COLO829 (cell line): ENCODE measurements around the gene DHRS4L2.
"Not testable (repeated sequence)": the region's sequence is repeated elsewhere in the genome, so short reads cannot be mapped to it uniquely, and the experiment has no call there.

ENCODE experiments used
- DNase-seq: peaks from one replicate; pipeline ENCODE4 v3.0.0; 2012; ENCODE audit warnings: low spot score

Gene DHRS4L2

DNA sequence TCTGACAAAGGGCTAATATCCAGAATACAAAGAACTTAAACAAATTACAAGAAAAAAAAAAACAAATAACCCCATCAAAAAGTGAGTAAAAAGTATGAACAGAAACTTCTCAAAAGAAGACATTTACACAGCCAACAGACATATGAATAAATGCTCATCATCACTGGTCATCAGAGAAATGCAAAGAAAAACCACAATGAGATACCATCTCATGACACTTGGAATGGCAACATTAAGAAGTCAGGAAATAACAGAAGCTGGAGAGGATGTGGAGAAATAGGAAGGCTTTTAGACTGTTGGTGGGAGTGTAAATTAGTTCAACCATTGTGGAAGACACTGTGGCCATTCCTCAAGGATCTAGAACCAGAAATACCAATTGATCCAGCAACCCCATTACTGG, 30.2 kb downstream of the DHRS4L2 start:
- DNase-seq: not testable (repeated sequence)

DNA sequence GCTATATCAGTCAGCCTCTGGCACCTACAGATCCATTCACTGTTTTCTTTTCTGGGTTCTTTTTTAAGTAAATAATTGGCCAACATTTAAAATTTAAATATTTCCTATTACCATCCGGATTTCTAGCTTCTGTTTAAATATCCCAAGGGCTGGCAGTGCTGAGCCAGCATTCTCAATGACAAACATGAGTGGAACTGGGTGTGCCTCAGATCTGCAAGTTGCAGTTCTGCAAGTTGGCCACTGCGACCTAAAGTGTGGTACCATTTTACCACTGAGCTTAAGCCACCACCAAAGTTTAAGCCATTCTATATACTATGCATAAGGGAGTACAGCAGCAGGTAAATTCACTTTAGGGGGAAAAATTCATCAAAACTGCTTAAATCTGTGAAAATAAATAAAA, 31.2 kb downstream of the DHRS4L2 start:
- DNase-seq: not testable (repeated sequence)

DNA sequence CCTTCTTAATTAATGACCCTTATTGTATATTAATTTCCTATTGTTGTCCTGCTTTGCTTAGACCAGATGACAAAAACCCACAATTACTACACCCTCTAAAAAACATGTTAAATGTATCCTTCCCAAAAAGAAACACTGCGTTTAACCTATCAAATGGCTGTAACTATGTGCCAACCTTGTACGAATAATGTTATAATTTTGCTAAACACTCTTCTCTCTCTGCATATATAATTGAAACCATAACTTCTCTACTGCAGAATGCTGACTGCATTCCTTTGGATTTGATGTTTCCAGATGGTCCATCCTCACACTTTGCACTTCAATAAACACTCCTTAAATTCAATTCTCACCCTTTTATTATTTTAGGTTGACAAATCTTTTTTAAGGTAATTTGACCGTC, 31.8 kb downstream of the DHRS4L2 start:
- DNase-seq: not testable (repeated sequence)

DNA sequence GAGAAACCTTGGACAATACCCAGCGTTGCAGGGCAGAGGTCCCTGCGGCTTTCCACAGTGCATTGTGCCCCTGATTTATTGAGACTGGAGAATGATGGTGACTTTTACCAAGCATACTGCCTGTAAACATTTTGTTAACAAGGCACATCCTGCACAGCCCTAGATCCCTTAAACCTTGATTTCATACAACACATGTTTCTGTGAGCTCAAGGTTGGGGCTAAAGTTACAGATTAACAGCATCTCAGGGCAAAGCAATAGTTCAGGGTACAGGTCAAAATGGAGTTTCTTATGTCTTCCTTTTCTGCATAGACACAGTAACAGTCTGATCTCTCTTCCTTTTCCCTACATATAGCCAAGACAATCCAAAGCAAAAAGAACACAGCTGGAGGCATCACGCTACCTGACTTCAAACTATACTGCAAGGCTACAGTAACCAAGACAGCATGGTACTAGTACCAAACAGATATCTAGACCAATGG, 36.2 kb downstream of the DHRS4L2 start:
- not testable (repeated sequence) for DNase-seq

DNA sequence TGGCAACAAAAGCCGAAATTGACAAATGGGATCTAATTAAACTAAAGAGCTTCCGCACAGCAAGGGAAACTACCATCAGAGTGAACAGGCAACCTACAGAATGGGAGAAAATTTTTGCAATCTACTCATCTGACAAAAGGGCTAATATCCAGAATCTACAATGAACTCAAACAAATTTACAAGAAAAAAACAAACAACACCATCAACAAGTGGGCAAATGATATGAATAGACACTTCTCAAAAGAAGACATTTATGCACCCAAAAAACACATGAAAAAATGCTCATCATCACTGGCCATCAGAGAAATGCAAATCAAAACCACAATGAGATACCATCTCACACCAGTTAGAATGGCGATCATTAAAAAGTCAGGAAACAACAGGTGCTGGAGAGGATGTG, 41.0 kb downstream of the DHRS4L2 start:
- not testable (repeated sequence) for DNase-seq

DNA sequence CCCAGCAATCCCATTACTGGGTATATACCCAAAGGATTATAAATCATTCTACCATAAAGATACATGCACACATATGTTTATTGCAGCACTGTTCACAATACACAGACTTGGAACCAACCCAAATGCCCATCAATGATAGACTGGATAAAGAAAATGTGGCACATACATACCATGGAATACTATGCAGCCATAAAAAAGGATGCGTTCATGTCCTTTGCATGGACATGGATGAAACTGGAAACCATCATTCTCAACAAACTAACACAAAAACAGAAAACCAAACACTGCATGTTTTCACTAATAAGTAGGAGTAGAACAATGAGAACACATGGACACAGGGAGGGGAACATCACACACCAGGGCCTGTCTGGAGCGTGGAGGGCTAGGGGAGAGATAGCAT, 42.6 kb downstream of the DHRS4L2 start:
- not testable (repeated sequence) for DNase-seq

DNA sequence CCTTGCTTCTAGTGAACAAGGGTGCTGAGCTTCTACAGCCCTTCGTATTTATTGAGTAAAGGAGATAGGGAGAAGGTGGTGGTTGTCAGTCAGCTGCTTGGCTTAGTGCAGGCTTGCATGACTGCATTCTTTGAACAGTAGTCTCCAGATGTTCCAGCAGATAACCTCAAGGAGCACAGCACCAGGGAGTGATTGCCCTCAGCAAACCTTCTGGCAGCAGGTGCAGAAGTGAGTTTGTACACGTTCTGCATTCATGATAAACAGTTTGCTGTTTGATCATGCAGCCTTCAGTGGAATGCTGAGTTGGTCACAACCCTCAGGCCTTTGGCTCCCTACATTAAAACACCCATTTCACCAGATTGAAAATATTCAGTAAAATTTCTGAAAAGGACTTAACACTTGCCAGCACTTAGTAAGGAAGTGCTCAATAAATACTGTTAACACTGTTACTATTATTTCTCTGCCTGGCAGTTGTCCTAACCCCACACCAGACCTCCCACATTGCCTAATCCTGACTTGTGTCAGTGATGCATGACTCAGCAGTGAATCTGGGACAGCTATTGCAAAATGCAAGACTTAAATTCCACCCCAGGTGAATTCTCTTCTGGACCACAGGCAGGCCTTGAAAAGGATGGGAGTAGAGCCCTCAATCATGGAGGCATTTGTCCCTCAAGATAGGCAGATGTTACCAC, 44.1 kb downstream of the DHRS4L2 start:
- DNase-seq: no peak

DNA sequence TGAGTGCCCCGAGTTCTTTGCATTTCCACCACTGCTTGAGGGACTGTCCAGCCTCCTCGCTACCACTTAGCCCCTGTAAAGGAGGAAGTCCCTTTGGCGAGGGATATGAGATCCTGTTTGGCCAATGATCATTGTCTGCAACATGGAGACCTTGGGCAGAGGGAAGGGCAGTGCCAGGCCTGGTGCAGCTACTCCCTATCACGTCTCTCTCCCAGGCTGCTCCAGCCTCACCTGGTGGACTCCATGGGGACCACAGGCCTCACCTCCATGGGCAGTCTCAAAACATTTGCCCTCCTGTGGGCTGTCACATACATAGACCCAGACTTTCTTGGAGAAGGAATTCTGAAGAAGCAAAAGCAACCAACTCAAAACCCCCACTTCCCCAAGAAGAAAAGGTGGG, 47.0 kb downstream of the DHRS4L2 start:
- not testable (repeated sequence) for DNase-seq

DNA sequence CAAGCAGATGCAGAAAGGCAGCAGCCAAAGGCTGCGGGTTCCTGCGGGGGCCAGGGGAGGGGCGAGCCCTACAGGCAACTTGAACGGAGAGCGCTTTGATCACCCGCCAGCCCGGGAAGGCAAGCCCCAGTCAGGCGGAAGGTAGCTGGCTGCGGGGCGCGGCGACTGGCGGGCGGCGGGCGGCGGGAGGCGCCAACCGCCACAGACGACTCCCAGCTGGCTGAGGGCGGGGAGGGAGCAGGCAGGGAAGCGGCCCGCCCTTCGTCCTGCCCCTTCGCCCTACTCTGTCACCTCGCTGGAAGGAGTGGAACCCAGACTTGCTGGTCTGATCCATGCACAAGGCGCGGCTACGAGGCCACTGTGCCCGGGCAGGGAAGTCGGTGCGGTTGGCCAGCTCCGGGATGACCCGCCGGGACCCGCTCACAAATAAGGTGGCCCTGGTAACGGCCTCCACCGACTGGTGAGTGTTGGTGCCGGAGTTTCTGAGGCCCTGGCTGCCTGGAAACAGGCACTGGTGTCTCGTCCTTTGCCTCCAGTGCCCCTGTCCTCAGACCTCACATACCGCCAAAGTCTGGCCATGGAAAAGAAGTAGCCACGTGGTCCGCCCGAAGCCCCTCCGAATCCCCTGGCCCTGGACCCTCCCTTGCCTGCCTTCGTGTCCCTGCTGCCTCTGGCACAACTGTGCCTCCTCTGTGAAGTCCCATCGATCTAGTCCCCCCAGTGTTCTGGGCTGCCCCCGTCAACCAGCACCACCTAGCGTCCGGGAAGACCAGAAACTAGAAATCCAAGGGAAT, 47.6 kb downstream of the DHRS4L2 start:
- DNase-seq: peak; percentile 66

DNA sequence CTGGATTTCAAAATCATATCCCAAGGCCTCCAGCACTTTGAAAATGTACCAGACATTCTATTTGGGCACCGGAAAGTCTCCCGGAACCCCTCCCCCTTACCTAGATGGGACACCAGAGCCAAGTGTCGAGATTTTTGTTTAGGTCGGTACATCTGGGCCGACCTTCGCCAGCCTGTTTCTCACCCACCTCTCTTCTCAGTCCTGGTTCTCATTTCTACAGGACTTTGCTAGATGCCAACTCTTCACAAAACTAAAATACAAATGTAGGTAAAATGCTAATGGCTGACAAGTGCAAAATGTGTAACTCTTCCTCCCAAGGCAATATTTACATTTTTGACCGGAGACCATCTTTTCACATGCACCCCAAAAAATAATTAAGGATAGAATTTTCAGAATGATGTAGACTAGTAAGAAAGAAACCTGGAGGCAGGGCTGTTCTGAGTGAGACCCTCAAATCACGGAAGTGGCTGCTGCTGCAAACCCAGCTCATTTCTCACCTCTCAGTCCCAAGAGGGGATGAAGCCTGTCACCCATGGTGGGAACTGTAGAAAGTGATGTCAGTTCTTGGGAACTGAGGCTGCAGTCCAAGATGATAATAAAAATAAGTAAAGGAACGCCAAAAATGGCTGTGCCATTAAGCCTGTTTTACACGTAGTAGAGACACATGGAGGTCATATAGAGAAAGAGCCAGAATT, 48.4 kb downstream of the DHRS4L2 start:
- not testable (repeated sequence) for DNase-seq

DNA sequence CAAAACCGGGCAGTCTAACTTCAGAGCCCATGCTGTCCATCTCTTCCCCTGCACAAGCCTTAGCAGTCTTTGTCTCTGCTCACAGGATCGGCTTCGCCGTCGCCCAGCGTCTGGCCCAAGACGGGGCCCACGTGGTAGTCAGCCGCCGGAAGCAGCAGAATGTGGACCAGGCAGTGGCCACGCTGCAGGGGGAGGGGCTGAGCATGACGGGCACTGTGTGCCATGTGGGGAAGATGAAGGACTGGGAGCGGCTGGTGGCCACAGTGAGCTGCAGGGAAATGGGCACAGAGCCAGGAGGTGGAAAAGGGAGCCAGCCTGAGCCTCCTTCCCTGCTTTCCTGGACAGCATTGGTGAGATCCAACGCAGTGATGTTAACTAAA, 48.9 kb downstream of the DHRS4L2 start:
- DNase-seq: no peak

DNA sequence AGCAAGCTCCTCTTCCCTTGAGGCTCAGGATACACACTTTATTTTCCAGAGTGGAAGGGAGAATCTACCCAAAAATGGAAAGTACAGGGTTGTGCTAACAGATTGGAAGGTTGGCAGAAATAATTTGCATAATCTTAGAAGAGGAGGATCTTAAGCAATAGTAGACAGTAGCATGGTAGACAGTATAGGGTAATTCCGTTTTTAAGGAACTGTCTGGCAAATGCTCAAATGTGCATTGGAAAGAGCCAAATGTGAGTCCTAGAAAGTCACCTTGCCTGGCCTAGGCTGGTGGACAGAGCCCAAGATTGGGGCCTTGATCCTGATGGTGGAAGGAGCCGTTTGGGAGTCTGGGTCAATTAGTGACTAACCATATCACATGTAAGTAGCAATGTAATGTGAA, 50.0 kb downstream of the DHRS4L2 start:
- DNase-seq: no peak

DNA sequence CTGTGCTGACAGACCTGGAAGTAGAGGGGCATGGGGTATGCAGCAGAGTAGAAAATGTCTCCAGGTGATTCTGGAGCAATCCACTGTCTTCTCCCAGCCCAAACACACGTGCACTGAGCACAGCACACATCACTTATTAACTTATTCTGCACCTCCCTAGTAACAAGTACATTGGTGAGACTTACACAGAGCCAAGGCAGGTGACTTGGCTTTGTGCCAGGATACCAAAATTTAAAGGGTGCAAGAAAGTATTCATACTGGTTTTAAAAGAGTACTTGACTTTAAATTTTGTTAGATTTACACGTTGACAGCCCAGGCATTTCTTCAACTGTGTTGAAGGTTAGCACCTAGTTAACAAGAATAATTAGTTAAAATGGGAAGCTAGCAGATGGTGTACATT, 52.0 kb downstream of the DHRS4L2 start:
- DNase-seq: no peak

DNA sequence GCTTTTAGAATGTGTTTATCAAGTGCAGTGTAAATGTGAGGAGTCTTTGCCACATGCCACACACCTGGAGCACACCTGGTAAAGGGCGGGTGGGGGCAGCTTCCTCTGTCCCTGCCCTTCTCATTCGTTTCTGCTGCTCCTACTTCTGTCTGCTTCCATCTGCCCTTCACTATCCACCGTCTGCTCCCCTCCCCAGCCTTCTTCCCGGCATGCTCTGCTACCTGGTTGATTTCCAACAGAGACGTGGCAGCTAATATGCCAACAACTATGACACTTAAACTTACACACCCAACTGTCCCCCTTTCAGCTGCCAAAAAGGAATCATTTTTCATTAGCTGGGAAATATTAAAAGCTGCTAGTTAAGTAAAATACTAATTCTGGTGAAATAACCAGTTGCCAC, 54.0 kb downstream of the DHRS4L2 start:
- no peak for DNase-seq

DNA sequence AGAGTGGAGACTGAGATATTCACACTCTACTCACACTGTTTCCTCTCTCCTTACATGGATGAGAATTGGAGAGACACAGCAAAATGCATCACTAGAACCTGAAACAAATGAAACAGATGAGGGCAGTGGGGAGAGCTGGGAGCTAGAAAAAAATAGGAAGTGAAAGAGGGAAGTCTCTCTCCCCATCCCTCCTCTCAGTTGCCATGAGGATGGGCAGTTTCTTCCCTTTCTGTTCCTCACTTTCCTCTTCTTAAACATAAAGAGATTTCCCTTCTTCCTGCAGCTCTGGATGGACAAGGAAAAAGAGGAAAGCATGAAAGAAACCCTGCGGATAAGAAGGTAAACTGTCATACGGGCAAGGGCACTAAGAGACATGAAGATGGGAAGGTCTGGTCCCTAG, 60.3 kb downstream of the DHRS4L2 start:
- DNase-seq: not testable (repeated sequence)

DNA sequence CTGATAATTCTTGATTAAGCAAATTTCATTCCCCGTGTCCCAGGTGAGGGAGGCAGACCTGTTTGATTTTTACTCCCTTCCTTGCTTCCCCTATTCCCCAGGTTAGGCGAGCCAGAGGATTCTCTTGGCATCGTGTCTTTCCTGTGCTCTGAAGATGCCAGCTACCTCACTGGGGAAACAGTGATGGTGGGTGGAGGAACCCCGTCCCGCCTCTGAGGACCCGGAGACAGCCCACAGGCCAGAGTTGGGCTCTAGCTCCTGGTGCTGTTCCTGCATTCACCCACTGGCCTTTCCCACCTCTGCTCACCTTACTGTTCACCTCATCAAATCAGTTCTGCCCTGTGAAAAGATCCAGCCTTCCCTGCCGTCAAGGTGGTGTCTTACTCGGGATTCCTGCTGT, 62.0 kb downstream of the DHRS4L2 start:
- not testable (repeated sequence) for DNase-seq

DNA sequence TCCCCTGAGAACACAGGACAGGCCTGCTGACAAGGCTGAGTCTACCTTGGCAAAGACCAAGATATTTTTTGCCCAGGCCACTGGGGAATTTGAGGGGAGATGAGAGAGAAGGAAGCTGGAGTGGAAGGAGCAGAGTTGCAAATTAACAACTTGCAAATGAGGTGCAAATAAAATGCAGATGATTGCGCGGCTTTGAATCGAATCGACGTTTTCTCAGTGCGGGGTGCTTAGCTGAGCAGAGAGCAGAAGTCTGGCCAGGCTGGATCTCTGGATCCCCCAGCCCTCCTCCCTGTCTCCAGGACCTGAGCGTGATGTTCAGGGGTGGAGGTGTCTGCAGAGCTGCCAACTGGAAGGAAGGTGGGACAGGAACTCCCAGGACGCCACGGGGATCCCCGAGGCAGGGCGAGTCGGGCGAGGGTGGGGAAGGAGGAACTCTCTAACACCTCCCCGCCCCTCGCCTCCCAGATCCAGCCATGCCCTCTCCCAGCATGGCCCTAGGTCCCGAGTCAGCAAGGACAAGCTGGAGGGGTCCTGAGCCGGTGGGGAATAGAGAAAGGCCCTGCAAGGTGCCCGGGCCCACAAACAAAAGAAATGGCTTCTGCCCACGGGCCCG, 62.6 kb downstream of the DHRS4L2 start:
- DNase-seq: no peak

DNA sequence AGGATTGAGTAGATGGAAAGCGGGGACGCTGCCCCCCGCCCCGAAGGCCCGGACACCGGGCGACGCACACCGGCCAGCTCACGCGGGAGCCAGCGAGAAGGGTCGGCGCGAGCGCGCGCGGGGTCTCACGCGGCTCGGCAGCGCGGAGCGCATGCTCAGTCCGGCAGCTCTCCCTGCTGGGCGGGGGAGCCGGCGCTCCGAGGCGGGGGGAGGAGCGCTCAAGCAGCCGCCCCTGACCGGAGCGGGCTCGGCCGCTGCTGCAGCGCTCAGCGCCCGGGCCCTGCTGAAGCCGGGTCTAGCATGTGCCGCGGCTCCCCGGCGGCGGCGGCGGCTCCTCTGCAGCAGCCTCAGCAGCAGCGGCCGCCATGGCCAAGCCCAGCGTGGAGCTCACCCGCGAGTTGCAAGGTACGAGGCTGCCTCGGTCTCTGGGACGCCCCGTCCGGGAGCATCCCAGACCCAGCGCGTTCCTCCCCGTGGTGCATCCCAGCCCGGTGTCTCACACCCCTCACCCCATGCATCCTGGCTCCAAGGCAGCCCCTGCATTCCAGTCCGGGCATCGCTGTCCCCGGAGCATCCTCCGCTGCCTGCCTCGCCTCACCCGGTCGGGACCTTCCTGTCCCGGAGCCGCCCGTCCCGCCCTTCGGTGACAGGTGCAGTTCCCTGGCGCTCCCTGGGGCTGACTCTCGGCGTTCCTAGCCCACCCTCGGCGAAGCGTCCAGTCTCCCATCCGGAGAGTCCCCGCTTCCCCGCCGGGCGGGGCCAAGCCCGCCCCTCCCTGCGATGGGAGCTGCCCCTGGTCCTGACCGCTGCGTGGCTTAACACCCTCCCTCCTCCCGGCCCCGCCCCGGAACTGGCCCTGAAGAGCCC, 63.3 kb downstream of the DHRS4L2 start, which contains the start of gene CARMIL3:
Gene CARMIL3 (plus strand): TSS at position 221 of the 867 bp plus-strand sequence. CDS start 145 bp downstream, at position 366.
- peak; percentile 51 for DNase-seq

DNA sequence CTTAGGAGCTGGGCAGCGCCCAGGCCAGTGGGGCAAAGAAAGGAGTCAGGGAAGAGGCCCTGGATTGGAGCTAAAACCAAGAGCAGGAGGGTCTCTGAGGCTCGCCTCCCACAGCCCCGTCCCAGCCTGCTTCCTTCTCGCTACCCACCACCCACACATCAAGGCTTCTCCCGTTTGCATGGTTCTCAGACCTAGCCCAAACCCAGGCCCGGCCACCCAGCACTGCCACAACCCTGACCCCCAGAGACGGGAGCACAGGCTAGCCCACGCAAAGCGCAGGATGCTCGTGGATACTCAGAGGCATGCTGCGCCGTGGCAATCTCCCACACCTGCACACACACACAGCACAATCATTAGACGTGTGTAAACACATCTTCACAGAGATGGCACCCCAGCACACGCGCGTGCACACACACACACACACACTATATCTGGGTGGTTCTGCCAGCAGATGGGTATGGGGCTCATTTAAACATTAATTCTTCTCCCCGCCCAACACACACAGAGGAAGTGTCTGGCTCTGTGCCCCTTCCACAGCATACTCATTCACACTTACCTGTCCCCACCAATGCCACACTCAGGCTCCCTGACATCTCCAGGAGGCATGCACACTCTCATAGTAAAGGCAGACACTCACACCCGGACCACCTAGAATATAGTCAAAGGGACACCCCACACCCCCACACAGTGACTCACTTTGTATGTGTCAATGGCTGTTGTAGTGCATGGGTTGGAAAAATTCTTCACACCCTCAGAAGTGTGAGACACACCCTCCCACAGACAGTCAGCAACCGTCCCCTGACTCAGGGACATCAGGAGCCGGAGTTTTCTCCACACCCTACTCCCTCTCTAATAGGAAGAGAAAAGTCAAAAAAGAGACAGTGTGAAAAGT, 64.2 kb downstream of the DHRS4L2 start:
- DNase-seq: no peak
